ENCODE measurements around the gene ATG2B.

DNA sequence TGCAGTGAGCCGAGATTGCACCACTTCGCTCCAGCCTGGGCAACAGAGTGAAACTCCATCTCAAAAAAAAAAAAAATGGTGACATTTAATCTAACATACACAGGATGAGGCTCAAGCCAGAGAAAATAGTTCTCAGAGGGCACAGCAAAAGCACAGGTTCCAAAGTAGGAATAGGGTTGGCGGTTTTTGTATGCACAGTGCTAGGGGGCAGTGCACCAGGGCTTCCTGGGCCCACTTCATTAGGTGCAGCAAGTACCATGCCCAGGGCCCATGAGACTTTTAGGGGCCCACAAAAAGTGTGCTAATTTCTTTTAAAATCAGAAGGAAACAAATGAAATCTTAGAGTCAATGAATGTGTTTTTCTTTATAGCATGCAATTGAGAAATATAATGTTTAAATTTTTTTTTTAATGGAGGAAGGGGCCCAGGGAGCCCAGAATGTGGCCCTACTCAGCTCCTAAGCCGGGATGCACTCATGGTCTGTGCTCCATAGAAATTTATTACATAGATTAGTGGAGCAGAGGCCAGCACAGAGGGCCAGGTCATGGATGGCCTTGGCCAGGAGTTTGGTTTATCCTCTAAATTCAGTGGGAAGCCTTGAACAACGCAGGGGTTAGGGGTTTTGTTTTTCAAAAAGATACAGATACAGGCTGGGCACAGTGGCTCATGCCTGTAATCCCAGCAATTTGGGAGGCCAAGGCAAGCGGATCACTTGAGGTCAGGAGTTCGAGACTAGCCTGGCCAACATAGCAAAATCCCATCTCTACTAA is 31.1 kb upstream of the ATG2B start:
- TF ChIP-seq POU5F1 (IDR thresholded peaks at IDR 0.05; ENCODE audit: borderline replicate concordance, low read depth, low read length, partially characterized antibody) (no peak), MED1 (CRISPR knock-in tag; IDR thresholded peaks at IDR 0.05; ENCODE audit: borderline replicate concordance) (no peak), ZNF785 (CRISPR knock-in tag; IDR thresholded peaks at IDR 0.05) (no peak), THRB (CRISPR knock-in tag; conservative IDR thresholded peaks at IDR 0.05) (no peak), JUN (IDR thresholded peaks at IDR 0.05; ENCODE audit: borderline replicate concordance, low read depth, low read length) (no peak), JUN (CRISPR knock-in tag; IDR thresholded peaks at IDR 0.05; ENCODE audit: borderline replicate concordance) (no peak), BCOR (IDR thresholded peaks at IDR 0.05) (no peak), ZFP36 (IDR thresholded peaks at IDR 0.05; ENCODE audit: low read depth, low read length, partially characterized antibody) (no peak), MAX (CRISPR knock-in tag; IDR thresholded peaks at IDR 0.05) (no peak), ZBTB17 (CRISPR knock-in tag; IDR thresholded peaks at IDR 0.05) (no peak)
